ENCODE measurements around the gene MAD1L1. TPM values are rescaled to one million over a fixed set of nuclear protein-coding genes. Genes with fewer than 3 reads are reported as not detected.

MAD1L1 gene
- total and polyA plus RNA-seq, 2 of the 8 experiments (the other 6 are each of a cell fraction or from before 2014, with no cell fraction given): 40.4 to 44.6 TPM

GRCh38 chr7:2162959-2163358 is 69.8 kb downstream of the MAD1L1 start:
- H3K23ac ChIP-seq (ENCODE audit: insufficient read length): no peak overlapping the region
- DNase-seq (ENCODE audit: low read depth in 1 of 2, low spot score in 2 of 2) (no peak), FAIRE-seq (no peak)
- H3K36me3 ChIP-seq (ENCODE audit: control insufficient read depth in 2 of 4, insufficient read depth in 4 of 4, low read length in 3 of 4): no peaks in the 10 kb centered on the region; a peak in 1 of 8 replicates
- H4K91ac ChIP-seq (replicated peaks; ENCODE audit: insufficient read length, low read length): no peak overlapping the region
- CTCF ChIA-PET (ENCODE audit: partially characterized antibody): interaction anchor here (0.8 to 2.0 kb wide), 3 partner anchors 16 to 58 kb away, joined by 3 to 9 read pairs (median 3); no protein-coding TSS in a partner anchor
- H3K27me3 ChIP-seq (replicated peaks in 1 of 4; ENCODE audit: control insufficient read depth in 3 of 4, extremely low read depth in 1 of 4, insufficient read depth in 3 of 4, low read length in 3 of 4): no peaks in the 10 kb centered on the region
- H3K23me2 ChIP-seq (ENCODE audit: low read depth, low read length): no peaks in the 10 kb centered on the region
- POLR2A ChIA-PET (ENCODE audit: partially characterized antibody): interaction anchor here (1.4 kb wide), 1 partner anchor 14 kb away, joined by 3 read pairs; no protein-coding TSS in a partner anchor
- peak overlapping the region; percentile 33 for H2BK120ac ChIP-seq (replicated peaks; ENCODE audit: low read depth, low read length)
- H3K79me2 ChIP-seq (ENCODE audit: control insufficient read depth in 1 of 2, insufficient read depth in 2 of 2, low read length in 2 of 2): peaks cover 0 to 6% of the 10 kb centered on the region in 2 experiments; a peak in 1 of 4 replicates
- no peak overlapping the region for H2AFZ ChIP-seq (ENCODE audit: low read length)
- H3K79me1 ChIP-seq (ENCODE audit: low read depth, low read length): peaks cover 8% of the 10 kb centered on the region; the same call in 1 of the 2 replicates
- no peak overlapping the region for H2BK20ac ChIP-seq (ENCODE audit: low read length)
- TF ChIP-seq GTF2F1 (IDR thresholded peaks at IDR 0.05; ENCODE audit: borderline replicate concordance, low read depth, low read length) (no peak), EGR1 (IDR thresholded peaks at IDR 0.05; ENCODE audit: borderline replicate concordance, low read depth, low read length) (no peak), TAF7 (optimal IDR thresholded peaks at IDR 0.05; ENCODE audit: borderline replicate concordance, low read depth, low read length) (no peak), BRCA1 (IDR thresholded peaks at IDR 0.05; ENCODE audit: low read depth, low read length) (no peak), SIX5 (IDR thresholded peaks at IDR 0.05; ENCODE audit: low read depth, low read length) (no peak), SIN3A (conservative IDR thresholded peaks at IDR 0.05 in 1 of 2, IDR thresholded peaks at IDR 0.05 in 1 of 2; ENCODE audit: low read depth in 1 of 2, low read length in 2 of 2) (no peak), ASH2L (IDR thresholded peaks at IDR 0.05; ENCODE audit: low read length) (no peak), TAF1 (IDR thresholded peaks at IDR 0.05; ENCODE audit: low read depth, low read length) (no peak), SP4 (IDR thresholded peaks at IDR 0.05; ENCODE audit: low read length) (no peak), CREB1 (IDR thresholded peaks at IDR 0.05) (no peak), MAFK (IDR thresholded peaks at IDR 0.05; ENCODE audit: low read depth, low read length) (no peak), CTBP2 (IDR thresholded peaks at IDR 0.05; ENCODE audit: borderline replicate concordance, insufficient read depth, insufficient read length, low read length) (no peak), YY1 (IDR thresholded peaks at IDR 0.05; ENCODE audit: low read depth, low read length) (no peak), RFX5 (IDR thresholded peaks at IDR 0.05; ENCODE audit: borderline replicate concordance, low read depth, low read length) (no peak)
- no peak overlapping the region for H3K4me2 ChIP-seq (ENCODE audit: insufficient read depth in 1 of 2, low read depth in 2 of 2, low read length in 2 of 2)
- no peak overlapping the region for H3K9ac ChIP-seq (replicated peaks in 1 of 4; ENCODE audit: extremely low read depth in 1 of 4, low read depth in 3 of 4, low read length in 3 of 4)
- no peak overlapping the region for H2BK5ac ChIP-seq (ENCODE audit: low read depth, low read length)
- H3K4ac ChIP-seq (replicated peaks; ENCODE audit: insufficient read length, low read depth, low read length): peak overlapping the region; percentile 78
- no peak overlapping the region for H3K4me3 ChIP-seq (ENCODE audit: extremely low read depth in 1 of 4, insufficient read depth in 2 of 4, low read depth in 3 of 4, low read length in 4 of 4)
- H4K5ac ChIP-seq (ENCODE audit: insufficient read length, low read depth, low read length): no peak overlapping the region
- H2AK5ac ChIP-seq (ENCODE audit: low read depth, low read length): no peak overlapping the region; the same call in 1 of the 2 replicates
- peaks cover 0 to 16% (median 11%) of the 10 kb centered on the region in 4 experiments; a peak in 5 of 7 replicates for H3K4me1 ChIP-seq (replicated peaks in 1 of 4; ENCODE audit: control insufficient read depth in 3 of 4, insufficient read depth in 4 of 4, low read length in 3 of 4)
- H3K18ac ChIP-seq (ENCODE audit: extremely low read depth, low read length): no peak overlapping the region
- no peak overlapping the region for H3K27ac ChIP-seq (ENCODE audit: low read depth, low read length)
- no peak overlapping the region for H3K56ac ChIP-seq (replicated peaks; ENCODE audit: insufficient read length, low read depth, low read length)
- peaks cover 0 to 4% of the 10 kb centered on the region in 2 experiments for H4K20me1 ChIP-seq (replicated peaks in 1 of 2; ENCODE audit: control insufficient read depth in 1 of 2, insufficient read depth in 2 of 2, low read length in 2 of 2)
- H4K8ac ChIP-seq (ENCODE audit: extremely low read depth, insufficient read depth, low read length): no peak overlapping the region
- H3K14ac ChIP-seq (ENCODE audit: insufficient read length): no peak overlapping the region
- H2BK15ac ChIP-seq (ENCODE audit: low read length): no peak overlapping the region
- H3K9me3 ChIP-seq (ENCODE audit: insufficient read depth in 2 of 2, low read depth in 1 of 2, low read length in 1 of 2): peaks cover 0 to 5% of the 10 kb centered on the region in 2 experiments; a peak in 1 of 4 replicates
- WGBS, 2 experiments (ENCODE audit: extremely low coverage in 1 of 2, insufficient coverage in 1 of 2, insufficient read length in 1 of 2, insufficient replicate concordance in 2 of 2, low coverage in 1 of 2, low lambda C conversion rate in 2 of 2, missing lambda C conversion rate in 1 of 2): 89% methylated on average over 4 of the region's 4 CpGs; no CpG with 5 or more reads in 1 of the 2 experiments
- H2BK12ac ChIP-seq (ENCODE audit: low read depth, low read length): no peak overlapping the region
